ENCODE data around the gene ADAMTS19. TPM values are rescaled to one million over a fixed set of nuclear protein-coding genes. Genes with fewer than 3 reads are reported as not detected.
"Not testable (repeated sequence)": the region's sequence is repeated elsewhere in the genome, so short reads cannot be mapped to it uniquely, and the experiment has no call there.

ADAMTS19 gene
- polyA plus RNA-seq, 5 donors: 0.22 to 1.4 (median 0.69) TPM

DNA sequence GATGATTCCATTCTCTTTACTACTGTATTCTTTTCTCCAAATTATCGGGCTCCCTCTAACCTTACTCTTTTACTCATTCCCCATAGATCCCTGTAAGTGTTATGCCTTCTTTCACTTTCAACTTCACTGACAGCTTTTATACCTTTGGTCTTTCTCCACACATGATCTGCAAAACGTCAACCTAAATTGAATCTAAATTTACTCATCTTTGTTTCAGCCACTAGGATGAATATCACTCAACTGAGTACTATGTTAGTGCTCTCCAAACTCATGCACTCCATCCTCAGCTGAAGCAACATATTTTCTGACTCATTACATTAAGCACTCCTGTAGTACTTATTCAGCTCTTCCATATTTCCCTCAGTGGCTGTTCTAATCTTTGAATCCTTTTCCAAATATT, 133.4 kb downstream of the ADAMTS19 start:
- no peak for DNase-seq

- no peak for DNase-seq
Observed at GRCh38 chr5:129601576-129601975, 141.5 kb downstream of the ADAMTS19 start.

DNA sequence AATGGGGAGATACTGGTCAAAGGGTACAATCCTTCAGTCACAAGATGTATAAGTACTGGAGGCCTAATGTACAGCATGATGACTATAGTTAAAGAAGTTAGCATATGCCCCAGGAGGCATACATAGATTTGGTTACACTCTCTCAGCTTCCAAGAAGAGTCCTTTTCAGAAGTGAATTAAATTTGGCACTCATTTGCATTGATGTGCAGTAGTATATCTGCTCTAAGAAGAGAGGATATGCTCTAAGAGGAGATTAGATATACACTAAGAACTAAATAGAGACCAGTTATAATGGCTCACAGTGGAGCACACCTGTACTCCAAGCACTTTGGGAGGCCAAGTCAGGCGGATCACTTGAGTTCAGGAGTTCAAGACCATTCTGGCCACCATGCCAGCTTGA, 148.3 kb downstream of the ADAMTS19 start:
- no peak for DNase-seq

DNA sequence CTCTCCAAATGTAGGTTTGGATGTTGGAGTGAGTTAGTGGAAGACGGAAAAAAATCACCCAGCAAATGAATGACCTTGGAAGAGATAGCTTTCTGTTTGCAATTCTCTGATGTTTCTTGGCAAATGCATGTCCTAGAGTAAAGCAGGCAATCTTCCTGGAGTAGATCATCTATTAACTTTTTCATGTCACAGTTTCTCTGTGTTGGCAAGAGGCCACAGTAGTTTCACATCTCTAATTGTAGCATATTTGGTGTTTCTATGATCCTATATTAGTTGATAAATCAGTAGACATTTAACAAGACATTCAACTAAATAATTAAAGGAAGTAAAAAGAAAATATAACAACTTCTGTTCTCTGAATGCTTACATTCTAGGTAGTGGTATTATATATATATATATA, 149.6 kb downstream of the ADAMTS19 start:
- no peak for DNase-seq

- DNase-seq: peak; percentile 0 to 1
Observed at GRCh38 chr5:129616517-129616916, 156.4 kb downstream of the ADAMTS19 start.

DNA sequence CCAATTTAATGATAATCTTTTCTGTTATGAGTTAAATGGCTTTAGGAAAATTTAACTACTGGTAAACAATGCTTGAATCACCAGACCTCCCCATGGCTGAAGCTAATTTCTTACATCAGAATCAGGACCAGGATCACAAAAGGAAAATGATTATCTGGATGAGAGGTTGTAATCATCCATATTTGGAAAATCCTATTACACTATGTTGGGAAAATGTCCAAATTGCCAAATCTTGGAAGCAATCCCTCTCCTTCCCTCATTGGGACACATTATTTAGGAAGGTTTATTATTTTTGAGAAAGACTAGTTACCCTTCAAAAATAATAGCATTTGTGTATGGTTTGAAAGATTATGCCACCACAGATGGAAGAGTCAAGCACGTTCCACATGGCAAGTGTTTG, 157.1 kb downstream of the ADAMTS19 start:
- DNase-seq: no peak

DNA sequence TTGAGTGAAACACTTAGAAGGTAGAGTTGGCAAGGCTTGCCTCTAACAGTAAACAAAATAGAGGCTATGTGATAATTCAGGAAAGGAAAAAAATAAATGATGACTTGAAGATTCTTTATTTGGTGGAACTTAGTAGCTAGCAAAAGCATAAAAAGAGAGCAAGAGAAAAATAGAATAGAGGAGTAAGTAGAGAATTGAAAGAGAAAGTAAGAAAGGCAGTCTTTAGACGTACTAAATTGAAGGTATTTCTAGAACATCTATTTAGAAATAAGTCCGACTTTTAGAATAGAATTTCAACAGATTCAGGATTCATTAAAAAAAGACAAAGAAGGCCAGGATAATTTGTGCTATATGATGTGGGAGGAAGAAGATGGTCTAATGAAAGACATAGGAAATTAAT, 159.7 kb downstream of the ADAMTS19 start:
- DNase-seq: no peak

DNA sequence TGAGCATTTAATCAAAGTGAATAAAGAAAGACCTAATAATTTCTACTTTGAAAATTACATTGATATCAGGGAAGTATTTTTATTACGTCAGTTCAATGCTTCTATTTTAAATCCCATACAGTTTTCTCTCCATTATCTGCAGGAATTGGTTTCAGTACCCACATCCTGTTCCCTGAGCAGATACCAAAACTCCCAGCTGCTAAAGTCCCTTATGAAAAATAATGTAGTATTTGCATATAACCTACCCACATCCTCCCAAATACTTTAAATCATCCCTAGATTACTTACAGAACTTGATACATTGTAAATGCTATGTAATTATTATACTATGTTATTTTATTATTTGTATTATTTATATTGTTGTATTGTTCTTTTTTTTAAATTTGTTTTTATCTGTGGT, 162.4 kb downstream of the ADAMTS19 start:
- no peak for DNase-seq

DNA sequence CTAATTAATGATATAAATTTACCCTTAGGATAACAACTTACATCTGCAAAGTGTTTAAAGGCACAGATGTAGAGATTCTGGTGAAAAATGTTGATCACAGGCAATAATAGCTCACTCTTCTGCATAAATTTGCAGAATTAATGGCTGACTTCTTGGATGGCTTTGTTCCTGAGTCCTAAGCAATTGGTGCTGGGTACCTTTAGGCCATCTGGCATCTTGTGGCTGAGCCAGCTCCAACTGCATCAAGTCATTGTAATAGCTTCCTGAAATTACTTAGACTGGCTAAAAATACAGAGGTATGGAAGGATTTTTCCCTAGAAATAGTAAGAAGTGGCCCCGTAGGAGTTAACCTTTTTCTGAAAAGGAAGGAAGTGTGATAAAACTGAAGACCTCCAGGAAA, 169.5 kb downstream of the ADAMTS19 start:
- DNase-seq: no peak

- no peak for DNase-seq
Observed at GRCh38 chr5:129630101-129630500, 170.0 kb downstream of the ADAMTS19 start.

DNA sequence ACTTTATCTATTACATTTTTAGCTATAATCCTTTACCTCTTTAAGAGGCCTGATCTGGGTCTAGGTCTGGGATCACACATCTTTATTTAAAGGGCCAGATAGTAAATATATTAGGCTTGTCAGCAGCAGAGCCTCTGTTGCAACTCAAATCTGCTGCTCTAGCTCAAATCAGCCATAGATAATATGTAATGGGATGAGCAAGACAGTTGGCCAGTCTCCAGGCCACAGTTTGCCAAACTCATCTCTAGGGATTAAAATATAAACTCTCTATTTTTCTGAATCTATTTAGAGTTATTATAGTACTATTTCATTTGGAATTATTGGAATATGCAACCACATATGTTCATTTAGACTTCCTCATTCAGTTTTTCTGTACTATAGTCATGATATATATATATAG, 171.9 kb downstream of the ADAMTS19 start:
- DNase-seq: no peak

- DNase-seq: not testable (repeated sequence)
Observed at GRCh38 chr5:129637501-129637900, 177.4 kb downstream of the ADAMTS19 start.

DNA sequence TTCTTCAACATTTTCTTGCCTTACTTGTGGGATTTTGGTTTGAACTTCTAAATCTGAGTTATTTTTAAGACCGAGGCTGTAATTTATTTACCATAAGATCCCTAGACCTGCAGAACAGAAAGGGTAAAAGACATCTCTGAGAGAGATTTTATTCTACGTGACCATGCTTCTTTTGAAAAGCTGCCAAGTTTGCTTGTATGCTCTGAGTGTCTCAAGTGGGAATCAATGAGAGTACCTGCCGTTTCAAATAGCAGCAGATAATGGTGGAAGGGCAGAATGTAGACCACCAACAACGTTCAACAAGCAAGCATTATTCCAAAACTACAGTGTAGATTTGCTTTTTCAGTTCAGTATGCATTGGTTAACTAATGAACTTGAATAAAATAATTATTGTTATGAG, 179.2 kb downstream of the ADAMTS19 start:
- no peak for DNase-seq

GRCh38 chr5:129652349-129653056, 192.4 kb downstream of the ADAMTS19 start:
- DNase-seq: no peak

GRCh38 chr5:129653057-129653375, 192.9 kb downstream of the ADAMTS19 start:
- DNase-seq: no peak

DNA sequence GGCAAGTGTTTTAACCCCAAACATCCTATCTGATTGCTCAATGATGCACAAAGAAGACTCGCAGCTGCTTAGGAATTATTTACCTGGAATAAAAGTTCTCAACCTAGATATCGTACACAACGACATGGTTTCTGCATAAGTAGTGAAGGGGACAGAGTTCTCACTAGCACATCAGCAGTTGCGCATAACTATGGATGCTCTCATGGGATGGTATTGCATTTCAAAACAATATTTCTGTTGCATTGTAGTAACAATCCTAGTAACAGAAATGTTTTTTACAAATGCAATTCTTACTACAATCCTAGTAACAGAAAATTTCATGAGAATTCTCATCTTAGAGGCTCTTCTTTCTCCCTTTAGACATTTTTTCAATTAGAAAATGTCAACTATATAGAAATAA, 193.3 kb downstream of the ADAMTS19 start:
- DNase-seq: no peak

DNA sequence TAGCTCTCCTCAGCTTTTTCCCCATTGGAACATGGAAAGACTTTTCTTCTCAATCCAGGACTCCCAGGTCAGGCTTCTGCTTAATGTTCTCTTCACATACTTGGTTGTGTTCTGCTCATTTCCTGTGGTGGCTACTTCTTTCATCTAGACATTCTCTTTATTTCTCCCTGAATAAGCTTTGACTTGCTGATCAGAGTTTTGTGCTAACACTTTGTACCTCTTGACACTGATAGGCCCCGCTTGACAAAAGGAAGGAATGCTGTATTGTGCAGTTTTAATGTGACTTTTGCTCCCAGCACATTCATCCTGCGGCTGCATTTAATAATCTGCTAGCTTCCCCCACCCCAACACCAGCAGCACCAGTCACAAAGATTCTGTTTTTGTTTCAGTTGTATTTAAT, 196.9 kb downstream of the ADAMTS19 start:
- no peak for DNase-seq

GRCh38 chr5:129658801-129659200, 198.7 kb downstream of the ADAMTS19 start:
- no peak for DNase-seq

DNA sequence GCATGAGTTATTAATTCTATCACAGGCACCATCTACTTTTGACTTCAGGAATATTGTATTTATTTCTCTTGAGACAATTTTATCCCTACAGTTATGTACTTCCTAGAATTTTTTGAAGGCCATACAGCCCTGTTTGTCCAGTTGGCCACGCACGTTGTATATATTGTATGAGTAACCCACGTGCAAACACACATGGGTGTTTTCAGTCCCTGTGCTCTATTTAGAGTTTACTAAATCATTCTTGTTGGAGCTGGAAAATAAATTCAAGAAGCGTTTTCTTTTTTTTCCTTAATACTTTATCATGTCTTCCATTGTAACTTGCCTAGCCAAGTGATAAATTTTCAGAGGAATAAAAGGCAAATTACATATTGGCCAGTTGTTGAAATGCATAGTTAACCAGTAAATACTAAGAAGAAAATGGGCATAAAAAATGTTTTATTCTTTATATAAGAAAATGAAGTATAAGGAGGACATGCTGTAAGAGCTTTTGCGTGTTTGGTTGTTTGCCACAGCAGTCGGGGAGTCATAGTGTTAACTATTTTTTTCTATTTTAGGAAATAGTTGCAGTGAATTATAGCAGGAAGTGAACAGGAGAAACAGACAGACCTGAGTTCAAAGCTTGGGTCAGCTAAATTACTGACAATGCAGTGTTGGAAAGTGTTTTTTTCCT, 201.4 kb downstream of the ADAMTS19 start:
- DNase-seq: no peak

- peak in 1 of 2 donors; percentile 32 for DNase-seq
Observed at GRCh38 chr5:129664336-129664937, 204.3 kb downstream of the ADAMTS19 start.

DNA sequence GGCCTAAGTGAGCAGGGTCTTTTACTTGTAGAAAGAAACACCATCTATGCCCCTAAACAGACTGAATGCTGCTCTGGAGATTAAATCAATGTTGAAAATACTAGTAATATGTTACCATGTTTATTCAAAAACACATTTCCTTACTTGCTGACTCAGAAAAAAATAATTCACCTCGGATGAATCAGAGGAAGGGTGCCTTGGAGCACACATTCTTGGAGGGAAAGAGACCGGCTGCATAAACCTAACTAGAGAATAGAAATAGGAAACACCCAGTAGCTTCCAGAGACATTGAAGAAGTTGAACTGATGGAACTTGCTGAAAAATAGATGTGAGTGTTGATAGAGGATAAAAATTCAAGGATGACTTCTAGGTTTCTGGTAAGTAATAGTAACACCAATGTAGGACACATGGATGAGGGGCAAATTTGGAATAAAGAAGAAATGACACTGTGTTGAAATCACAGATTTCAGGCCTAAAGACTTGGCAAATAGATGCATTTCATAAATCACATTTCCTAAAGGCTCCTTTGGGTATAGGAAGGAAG, 210.9 kb downstream of the ADAMTS19 start:
- DNase-seq: no peak

DNA sequence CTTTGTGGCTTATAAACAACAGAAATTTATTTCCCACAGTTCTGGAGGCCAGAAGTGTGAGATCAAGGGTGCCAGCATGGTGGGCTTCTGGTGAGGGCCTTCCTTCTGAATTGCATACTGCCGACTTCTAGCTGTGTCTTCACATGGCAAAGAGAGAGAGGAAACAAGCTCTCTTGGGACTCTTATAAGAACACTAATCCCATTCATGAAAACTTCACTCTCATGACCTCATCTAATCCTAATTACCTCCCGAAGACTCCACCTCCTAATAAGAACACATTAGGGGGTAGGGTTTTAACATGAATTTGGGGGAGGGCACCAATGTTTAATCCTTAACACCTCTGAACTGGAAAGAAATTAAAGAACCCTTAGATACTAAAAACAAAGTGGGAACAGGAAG, 211.9 kb downstream of the ADAMTS19 start:
- no peak for DNase-seq

GRCh38 chr5:129679671-129680070, 219.6 kb downstream of the ADAMTS19 start:
- no peak for DNase-seq
